Right atrium auricular region (tissue), 2 donors: ENCODE data around the gene THSD7B. TPM values are rescaled to one million over a fixed set of nuclear protein-coding genes. Genes with fewer than 3 reads are reported as not detected.

Source experiments
- DNase-seq: peaks from one replicate; pipeline ENCODE4 v3.0.0-alpha.2; 2019; ENCODE audit warnings: low spot score
- H3K27ac ChIP-seq, 2 donors: fragments of 200-600 bp; sonication (generic); 1 replicate in 1 of 2; 2 replicates in 1 of 2; pipeline ENCODE4 v1.5.1; 2016 to 2019
- H3K27me3 ChIP-seq, 2 donors: fragments of 200-600 bp; sonication (generic); one replicate each; pipeline versions ENCODE4 v1.5.1 to v1.6.0; 2017 to 2019
- H3K36me3 ChIP-seq: fragments of 200-600 bp; sonication (generic); one replicate; pipeline ENCODE4 v1.5.1; 2016
- H3K4me1 ChIP-seq, 2 donors: fragments of 200-600 bp; sonication (generic); one replicate each; pipeline versions ENCODE4 v1.5.1 to v1.6.0; 2017 to 2019
- H3K4me3 ChIP-seq, 2 donors: fragments of 200-600 bp; sonication (generic); 1 replicate in 1 of 2; 2 replicates in 1 of 2; pipeline ENCODE4 v1.5.1; 2017 to 2019; ENCODE audit warnings: mild to moderate bottlenecking in 1 of 2, moderate library complexity in 1 of 2
- H3K9me3 ChIP-seq, 2 donors: fragments of 200-600 bp; sonication (generic); one replicate each; pipeline ENCODE4 v1.5.1; 2019
- CTCF ChIP-seq, 2 donors: fragments of 200-600 bp; sonication (generic); IDR thresholded peaks; one replicate each; pipeline ENCODE4 v1.5.1; 2019; ENCODE audit warnings: antibody characterized with exemption in 2 of 2
- total RNA-seq, 2 donors: library from RNA; depleted of rRNA; stranded (reverse); fragments of >200 nt; gene quantifications; one replicate each; pipeline ENCODE4 v1.1.0, GENCODE V29; 2016

THSD7B gene
- total RNA-seq, 2 donors from 2014 or later: 0.07 to 0.08 TPM

GRCh38 chr2:137002896-137003295 lies 237.6 kb downstream of the THSD7B start:
- Histone ChIP-seq H3K9me3 (no peaks in the 10 kb centered on the region), H3K36me3 (no peaks in the 10 kb centered on the region), H3K27ac (no peak overlapping the region), H3K27me3 (no peaks in the 10 kb centered on the region), H3K4me3 (no peak overlapping the region), H3K4me1 (no peaks in the 10 kb centered on the region)
- TF ChIP-seq CTCF (IDR thresholded peaks at IDR 0.05): no peak
- DNase-seq: no peak

- Histone ChIP-seq H3K9me3 (no peaks in the 10 kb centered on the region), H3K4me3 (no peak overlapping the region), H3K27me3 (no peaks in the 10 kb centered on the region), H3K4me1 (no peaks in the 10 kb centered on the region), H3K27ac (no peak overlapping the region), H3K36me3 (no peaks in the 10 kb centered on the region)
- no peak for TF ChIP-seq CTCF (IDR thresholded peaks at IDR 0.05)
- no peak for DNase-seq
Observed at GRCh38 chr2:137005210-137005609, 239.9 kb downstream of the THSD7B start.

- Histone ChIP-seq H3K9me3 (no peaks in the 10 kb centered on the region), H3K27me3 (no peaks in the 10 kb centered on the region), H3K27ac (no peak overlapping the region), H3K36me3 (no peaks in the 10 kb centered on the region), H3K4me3 (no peak overlapping the region), H3K4me1 (no peaks in the 10 kb centered on the region)
- no peak for DNase-seq
- TF ChIP-seq CTCF (IDR thresholded peaks at IDR 0.05): no peak
Observed at GRCh38 chr2:137007938-137008337, 242.6 kb downstream of the THSD7B start.

GRCh38 chr2:137009953-137010352 lies 244.6 kb downstream of the THSD7B start:
- Histone ChIP-seq H3K4me3 (no peak overlapping the region), H3K27ac (no peak overlapping the region), H3K27me3 (no peaks in the 10 kb centered on the region), H3K9me3 (no peaks in the 10 kb centered on the region), H3K36me3 (no peaks in the 10 kb centered on the region), H3K4me1 (no peaks in the 10 kb centered on the region)
- DNase-seq: no peak
- TF ChIP-seq CTCF (IDR thresholded peaks at IDR 0.05): no peak

- no peaks in the 10 kb centered on the region for H3K27me3 ChIP-seq
- no peak for DNase-seq
- H3K4me3 ChIP-seq: no peak overlapping the region
- H3K9me3 ChIP-seq: no peaks in the 10 kb centered on the region
- H3K36me3 ChIP-seq: no peaks in the 10 kb centered on the region
- no peak overlapping the region for H3K27ac ChIP-seq
- no peaks in the 10 kb centered on the region for H3K4me1 ChIP-seq
- no peak for TF ChIP-seq CTCF (IDR thresholded peaks at IDR 0.05)
Observed at GRCh38 chr2:137020452-137021196, 255.3 kb downstream of the THSD7B start.

GRCh38 chr2:137021763-137022162 lies 256.4 kb downstream of the THSD7B start:
- H3K27me3 ChIP-seq: no peaks in the 10 kb centered on the region
- no peak overlapping the region for H3K27ac ChIP-seq
- peaks cover 0 to under 1% of the 10 kb centered on the region in 2 donors for H3K9me3 ChIP-seq
- H3K4me1 ChIP-seq: no peaks in the 10 kb centered on the region
- H3K4me3 ChIP-seq: no peak overlapping the region
- H3K36me3 ChIP-seq: no peaks in the 10 kb centered on the region
- DNase-seq: no peak
- no peak for TF ChIP-seq CTCF (IDR thresholded peaks at IDR 0.05)
